ENCODE data around the gene ANKRD36C.
"Not testable (repeated sequence)": the region's sequence is repeated elsewhere in the genome, so short reads cannot be mapped to it uniquely, and the experiment has no call there.

DNA sequence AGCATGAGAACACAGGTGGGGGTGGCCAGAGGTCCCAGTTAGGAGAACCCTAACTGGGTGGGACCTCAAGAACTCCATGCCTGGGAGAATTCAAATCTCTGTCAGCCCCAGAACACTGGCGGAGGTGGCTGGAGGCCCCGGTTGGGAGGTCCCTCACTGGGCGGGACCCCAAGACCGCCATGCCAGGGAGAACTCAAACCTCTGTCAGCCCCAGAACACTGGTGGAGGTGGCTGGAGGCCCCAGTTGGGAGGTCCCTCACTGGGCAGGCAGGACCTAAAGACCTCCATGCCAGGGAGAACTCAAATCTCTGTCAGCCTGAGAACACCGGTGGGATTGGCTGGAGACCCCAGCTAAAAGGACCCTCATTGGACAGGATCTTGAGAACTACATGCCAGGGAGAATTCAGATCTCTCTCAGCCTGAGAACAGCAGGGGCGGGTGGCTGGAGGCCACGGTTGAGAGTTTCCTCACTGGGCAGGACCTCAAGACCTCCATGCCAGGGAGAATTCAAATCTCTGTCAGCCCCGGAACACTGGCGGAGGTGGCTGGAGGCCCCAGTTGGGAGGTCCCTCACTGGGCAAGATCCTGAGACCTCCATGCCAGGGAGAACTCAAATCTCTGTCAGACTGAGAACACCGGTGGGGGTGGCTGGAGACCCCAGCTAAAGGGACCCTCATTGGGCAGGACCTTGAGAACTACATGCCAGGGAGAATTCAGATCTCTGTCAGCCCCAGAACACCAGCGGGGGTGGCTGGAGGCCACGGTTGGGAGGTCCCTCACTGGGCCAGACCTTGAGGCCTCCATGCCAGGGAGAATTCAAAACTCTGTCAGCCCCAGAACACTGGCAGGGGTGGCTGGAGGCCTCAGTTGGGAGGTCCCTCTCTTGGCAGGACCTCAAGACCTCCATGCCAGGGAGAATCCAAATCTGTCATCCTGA is 157.3 kb downstream of the ANKRD36C start:
- not testable (repeated sequence) for TF ChIP-seq POLR2AphosphoS5, POLR2A, TAF1, POU2F2 (IDR thresholded peaks at IDR 0.05; ENCODE audit: low read depth, low read length)
